Gastrocnemius medialis (tissue), 4 donors: ENCODE data around the gene C16orf96. TPM values are rescaled to one million over a fixed set of nuclear protein-coding genes. Genes with fewer than 3 reads are reported as not detected.

Experiments used
- ATAC-seq, 2 donors: fragments of 150-250 bp; one replicate each; pipeline ENCODE4 v1.9.1; 2016
- DNase-seq, 2 donors: peaks; one replicate each; pipeline ENCODE4 v3.0.0-alpha.2; 2019
- H3K27ac ChIP-seq, 4 donors: fragments of 200-600 bp; sonication (generic); 1 replicate in 1 of 4; 2 replicates in 3 of 4; pipeline ENCODE4 v1.5.1; 2016 to 2018; ENCODE audit warnings: mild to moderate bottlenecking in 2 of 4, moderate library complexity in 1 of 4
- H3K27me3 ChIP-seq, 3 donors: fragments of 200-600 bp; sonication (generic) in 2 of 3; 1 replicate in 1 of 3; 2 replicates in 2 of 3; pipeline versions ENCODE4 v1.5.1 to v1.6.0; 2016 to 2019; ENCODE audit warnings: mild to moderate bottlenecking in 1 of 3, moderate library complexity in 1 of 3
- H3K36me3 ChIP-seq, 2 donors: fragments of 200-600 bp; sonication (generic) in 1 of 2; one replicate each; pipeline ENCODE4 v1.5.1; 2017 to 2018
- H3K4me1 ChIP-seq, 2 donors: fragments of 200-600 bp; sonication (generic) in 1 of 2; one replicate each; pipeline ENCODE4 v1.5.1; 2016 to 2017; ENCODE audit warnings: mild to moderate bottlenecking in 2 of 2
- H3K4me3 ChIP-seq, 4 donors: fragments of 200-600 bp; sonication (generic) in 3 of 4; 1 replicate in 1 of 4; 2 replicates in 3 of 4; pipeline ENCODE4 v1.5.1; 2016 to 2019; ENCODE audit warnings: mild to moderate bottlenecking in 2 of 4
- H3K9me3 ChIP-seq, 3 donors: fragments of 200-600 bp; sonication (generic) in 2 of 3; 1 replicate in 1 of 3; 2 replicates in 2 of 3; pipeline ENCODE4 v1.5.1; 2016 to 2019
- POLR2A ChIP-seq, 2 donors: fragments of 450-650 bp; IDR thresholded peaks; one replicate each; pipeline ENCODE4 v1.6.1; 2017; ENCODE audit warnings: antibody characterized with exemption in 2 of 2, mild to moderate bottlenecking in 2 of 2, moderate library complexity in 2 of 2
- in situ Hi-C, 4 donors: fragments of 200-750 bp; cut with MboI; loops; one replicate each; pipeline versions ENCODE4 v1.15.0 to v1.8.0; 2017; ENCODE audit warnings: low sequenced_read_pairs in 4 of 4
- intact Hi-C: fragments of 100-400 bp; cut with DNase I; formaldehyde crosslinking; loops from one replicate; pipeline ENCODE4 v1.15.1; 2023; ENCODE audit warnings: low total_unique reads
- total RNA-seq, 4 donors: library from RNA; depleted of rRNA; stranded (reverse); fragments of >200 nt; gene quantifications; one replicate each; pipeline versions ENCODE4 v1.1.0 to v1.2.3, GENCODE V29; 2016
- TF ChIP-seq, protein P1 (sequence below), 5 experiments: fragments of 450-650 bp in 3 of 5; fragments of 200-600 bp in 2 of 5; sonication (generic) in 2 of 5; IDR thresholded peaks in 4 of 5; conservative IDR thresholded peaks in 1 of 5; 1 replicate in 4 of 5; 2 replicates in 1 of 5; pipeline ENCODE4 v1.5.1; 2016 to 2019; ENCODE audit warnings: antibody characterized with exemption in 5 of 5, mild to moderate bottlenecking in 3 of 5, moderate library complexity in 3 of 5

Gene C16orf96
- total RNA-seq, 4 donors from 2014 or later, result 0.15 to 0.59 TPM; not detected in 2

DNA sequence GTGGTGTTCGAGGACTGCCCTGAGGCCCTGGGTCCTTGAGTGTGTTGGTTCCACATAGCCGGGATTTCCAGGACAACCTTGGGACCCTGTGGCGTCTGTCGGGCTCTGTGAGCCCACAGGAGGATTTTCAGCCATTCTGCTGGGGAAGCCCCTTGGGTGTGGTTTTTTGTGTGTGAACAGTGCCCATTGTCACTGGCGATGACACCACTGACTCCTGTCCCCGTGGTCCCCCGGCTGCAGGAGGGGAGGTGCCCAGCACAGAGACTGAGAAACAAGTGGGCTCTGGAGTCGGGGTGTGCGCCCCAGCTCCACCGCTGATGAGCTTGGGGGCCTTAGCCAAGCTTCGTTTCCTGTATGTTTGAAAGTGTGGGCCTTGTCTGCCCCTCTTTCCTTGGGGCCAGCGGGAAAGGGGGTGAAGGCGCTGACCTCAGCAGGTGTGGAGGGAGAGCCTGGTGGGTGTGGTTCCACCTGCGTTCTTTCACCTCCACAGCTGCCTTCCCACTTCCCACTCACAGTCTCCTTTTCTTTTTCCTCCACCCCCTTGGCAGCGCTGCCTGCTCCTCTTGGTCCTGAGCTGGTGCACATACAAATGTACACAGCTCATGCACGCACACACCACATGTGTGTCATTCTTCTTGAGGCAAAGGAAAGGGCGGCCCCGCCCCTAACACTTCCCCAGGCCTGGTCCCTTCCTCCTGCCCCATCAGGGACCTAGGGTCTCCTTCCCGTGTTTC is 84.6 kb downstream of the C16orf96 start:
- no peaks in the 10 kb centered on the region for H3K9me3 ChIP-seq
- no peaks in the 10 kb centered on the region for H3K27me3 ChIP-seq
- H3K27ac ChIP-seq, result peak overlapping the region in 1 of 4 donors; percentile 22
- TF ChIP-seq, protein P1, sequence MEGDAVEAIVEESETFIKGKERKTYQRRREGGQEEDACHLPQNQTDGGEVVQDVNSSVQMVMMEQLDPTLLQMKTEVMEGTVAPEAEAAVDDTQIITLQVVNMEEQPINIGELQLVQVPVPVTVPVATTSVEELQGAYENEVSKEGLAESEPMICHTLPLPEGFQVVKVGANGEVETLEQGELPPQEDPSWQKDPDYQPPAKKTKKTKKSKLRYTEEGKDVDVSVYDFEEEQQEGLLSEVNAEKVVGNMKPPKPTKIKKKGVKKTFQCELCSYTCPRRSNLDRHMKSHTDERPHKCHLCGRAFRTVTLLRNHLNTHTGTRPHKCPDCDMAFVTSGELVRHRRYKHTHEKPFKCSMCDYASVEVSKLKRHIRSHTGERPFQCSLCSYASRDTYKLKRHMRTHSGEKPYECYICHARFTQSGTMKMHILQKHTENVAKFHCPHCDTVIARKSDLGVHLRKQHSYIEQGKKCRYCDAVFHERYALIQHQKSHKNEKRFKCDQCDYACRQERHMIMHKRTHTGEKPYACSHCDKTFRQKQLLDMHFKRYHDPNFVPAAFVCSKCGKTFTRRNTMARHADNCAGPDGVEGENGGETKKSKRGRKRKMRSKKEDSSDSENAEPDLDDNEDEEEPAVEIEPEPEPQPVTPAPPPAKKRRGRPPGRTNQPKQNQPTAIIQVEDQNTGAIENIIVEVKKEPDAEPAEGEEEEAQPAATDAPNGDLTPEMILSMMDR (IDR thresholded peaks at IDR 0.05 in 4 of 5, conservative IDR thresholded peaks at IDR 0.05 in 1 of 5), result no peak
- TF ChIP-seq POLR2A (IDR thresholded peaks at IDR 0.05), result no peak
- ATAC-seq (no peak), DNase-seq (no peak)
- H3K36me3 ChIP-seq, result peaks cover 0 to 4% of the 10 kb centered on the region in 2 donors
- no peak overlapping the region for H3K4me3 ChIP-seq
- intact Hi-C loops (no loop called here), in situ Hi-C loops (no loop called here)
- peaks cover 0 to 4% of the 10 kb centered on the region in 2 donors for H3K4me1 ChIP-seq

DNA sequence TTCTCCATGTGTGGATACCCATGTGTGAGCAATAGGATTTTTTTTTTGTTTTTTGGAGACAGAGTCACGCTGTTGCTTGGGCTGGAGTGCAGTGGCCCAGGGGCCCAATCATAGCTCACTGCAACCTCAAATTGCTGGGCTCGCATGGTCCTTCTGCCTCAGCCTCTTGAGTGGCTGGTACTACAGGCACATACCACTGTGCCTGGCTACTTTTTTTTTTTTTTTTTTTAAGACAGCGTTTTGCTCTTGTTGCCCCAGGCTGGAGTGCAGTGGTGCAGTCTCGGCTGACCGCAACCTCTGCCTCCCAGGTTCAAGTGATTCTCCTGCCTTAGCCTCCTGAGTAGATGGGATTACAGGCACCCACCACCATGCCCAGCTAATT is 85.2 kb downstream of the C16orf96 start:
- TF ChIP-seq, protein P1 (IDR thresholded peaks at IDR 0.05 in 4 of 5, conservative IDR thresholded peaks at IDR 0.05 in 1 of 5), result no peak
- TF ChIP-seq POLR2A (IDR thresholded peaks at IDR 0.05), result no peak
- no peak for DNase-seq
- H3K36me3 ChIP-seq, result peaks cover 0 to 4% of the 10 kb centered on the region in 2 donors
- H3K4me1 ChIP-seq, result peaks cover 0 to 4% of the 10 kb centered on the region in 2 donors
- intact Hi-C loops, result no loop called here
- H3K4me3 ChIP-seq, result no peak overlapping the region
- H3K27me3 ChIP-seq, result no peaks in the 10 kb centered on the region
- in situ Hi-C loops, result no loop called here
- no peak overlapping the region for H3K27ac ChIP-seq
- no peaks in the 10 kb centered on the region for H3K9me3 ChIP-seq
- ATAC-seq, result no peak

DNA sequence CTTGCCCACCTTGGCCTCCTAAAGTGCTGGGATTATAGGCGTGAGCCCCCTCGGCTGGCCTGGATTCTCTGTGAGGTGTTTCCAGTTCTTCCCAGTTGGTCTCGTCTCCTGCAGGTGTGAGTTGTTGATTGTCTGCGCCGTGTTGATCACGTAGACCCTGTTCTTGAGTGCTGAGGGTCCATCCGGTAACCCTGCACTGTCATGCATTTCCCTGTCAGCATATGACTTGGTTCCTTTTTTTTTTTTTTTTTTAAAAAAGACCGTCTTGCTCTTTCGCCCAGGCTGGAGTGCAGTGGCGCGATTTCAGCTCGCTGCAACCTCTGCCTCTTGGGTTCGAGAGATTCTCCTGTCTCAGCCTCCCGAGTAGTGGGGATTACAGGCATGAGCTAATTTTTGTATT is 85.8 kb downstream of the C16orf96 start:
- no peak overlapping the region for H3K4me3 ChIP-seq
- in situ Hi-C loops (no loop called here), intact Hi-C loops (no loop called here)
- H3K9me3 ChIP-seq, result no peaks in the 10 kb centered on the region
- no peak for DNase-seq
- no peak for ATAC-seq
- H3K4me1 ChIP-seq, result peaks cover 0 to 4% of the 10 kb centered on the region in 2 donors
- TF ChIP-seq, protein P1 (IDR thresholded peaks at IDR 0.05 in 4 of 5, conservative IDR thresholded peaks at IDR 0.05 in 1 of 5), result no peak
- TF ChIP-seq POLR2A (IDR thresholded peaks at IDR 0.05), result no peak
- H3K27ac ChIP-seq, result no peak overlapping the region
- H3K36me3 ChIP-seq, result peaks cover 0 to 4% of the 10 kb centered on the region in 2 donors
- no peaks in the 10 kb centered on the region for H3K27me3 ChIP-seq

DNA sequence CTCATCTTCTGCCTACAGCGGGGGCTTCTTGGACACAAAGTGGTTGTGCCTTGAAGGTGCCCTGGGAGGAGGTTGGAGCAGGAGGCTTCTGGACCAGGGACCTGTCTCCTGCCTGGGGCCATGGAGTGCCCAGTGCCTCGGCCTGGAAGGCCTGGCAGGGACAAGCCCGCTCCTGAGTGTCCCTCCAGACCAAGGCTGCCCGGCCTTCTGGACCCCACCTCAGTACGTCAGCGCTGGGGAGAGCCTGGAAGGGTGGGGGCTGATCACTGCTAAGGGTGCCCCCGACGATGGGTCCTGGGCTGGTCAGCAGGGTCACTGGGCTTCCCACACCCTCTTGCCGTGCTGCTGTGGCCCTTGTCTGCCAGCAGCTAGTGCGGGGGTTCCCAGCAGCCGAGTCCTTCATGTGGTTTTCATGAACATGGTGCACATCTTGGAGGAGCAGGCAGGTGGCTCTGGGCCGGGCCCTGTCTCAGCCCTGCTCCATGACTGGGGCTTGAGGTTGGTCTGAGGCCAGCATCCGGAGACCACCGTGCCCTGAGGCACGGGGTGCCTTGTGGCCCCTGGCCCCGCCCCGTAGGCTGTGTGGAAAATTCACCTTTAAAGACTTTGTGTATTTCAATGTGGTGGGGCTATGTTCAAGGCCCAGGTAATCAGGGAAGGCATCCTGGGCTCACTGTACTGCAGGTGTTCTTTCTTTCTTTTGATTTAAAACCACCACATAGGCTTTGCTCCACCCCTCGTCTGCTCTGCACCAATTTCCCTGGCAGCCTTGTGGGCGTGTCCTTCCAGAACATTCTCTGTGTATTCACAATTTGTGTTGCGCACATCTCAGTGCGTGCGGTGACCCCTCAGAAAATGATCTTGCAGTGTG is 90.9 kb downstream of the C16orf96 start:
- TF ChIP-seq POLR2A (IDR thresholded peaks at IDR 0.05), result no peak
- TF ChIP-seq, protein P1 (IDR thresholded peaks at IDR 0.05 in 4 of 5, conservative IDR thresholded peaks at IDR 0.05 in 1 of 5), result no peak
- H3K4me1 ChIP-seq, result peaks cover 0 to 3% of the 10 kb centered on the region in 2 donors
- H3K27me3 ChIP-seq, result no peaks in the 10 kb centered on the region
- H3K36me3 ChIP-seq, result peaks cover 0 to 19% of the 10 kb centered on the region in 2 donors
- ATAC-seq (no peak), DNase-seq (no peak)
- H3K9me3 ChIP-seq, result no peaks in the 10 kb centered on the region
- in situ Hi-C loops, result no loop called here
- H3K4me3 ChIP-seq, result no peak overlapping the region
- intact Hi-C loops, result no loop called here
- no peak overlapping the region for H3K27ac ChIP-seq
